K562 (cell line): ENCODE data around the gene PRKG2. TPM values are rescaled to one million over a fixed set of nuclear protein-coding genes. Genes with fewer than 3 reads are reported as not detected.

ENCODE experiments used
- EWSR1 ChIP-seq: fragments of 450-650 bp; IDR thresholded peaks from 2 replicates; pipeline ENCODE4 v1.6.1; 2018; ENCODE audit warnings: borderline replicate concordance, mild to moderate bottlenecking, low read depth, moderate library complexity; ENCODE audit not compliant: partially characterized antibody
- FOXP4 ChIP-seq: sonication (generic); formaldehyde crosslinking; IDR thresholded peaks from 2 replicates; pipeline ENCODE4 v1.8.0; 2022; ENCODE audit warnings: mild to moderate bottlenecking, missing genetic modification reagents, borderline replicate concordance
- GABPB1 ChIP-seq: sonication (generic); formaldehyde crosslinking; IDR thresholded peaks from 2 replicates; pipeline ENCODE4 v1.8.0; 2022; ENCODE audit warnings: mild to moderate bottlenecking, missing genetic modification reagents
- HDAC3 ChIP-seq: fragments of 450-650 bp; IDR thresholded peaks from 2 replicates; pipeline ENCODE4 v1.6.1; 2018; ENCODE audit warnings: borderline replicate concordance, mild to moderate bottlenecking, moderate library complexity; ENCODE audit not compliant: partially characterized antibody
- MLLT1 ChIP-seq, 2 experiments: fragments of 450-650 bp; IDR thresholded peaks; 2 replicates each; pipeline ENCODE4 v1.6.1; 2016
- POLR2AphosphoS5 ChIP-seq: IDR thresholded peaks from 2 replicates; pipeline ENCODE4 v1.6.1; 2011; ENCODE audit warnings: mild to moderate bottlenecking, low read depth, low read length, moderate library complexity; ENCODE audit not compliant: control insufficient read depth, insufficient read depth
- SLC30A9 ChIP-seq: fragments of 250-450 bp; sonication (Bioruptor Pico); IDR thresholded peaks from 2 replicates; pipeline ENCODE4 v1.8.0; 2022; ENCODE audit warnings: mild to moderate bottlenecking, moderate library complexity
- ZKSCAN3 ChIP-seq: fragments of 250-450 bp; sonication (Bioruptor Pico); IDR thresholded peaks from 2 replicates; pipeline ENCODE4 v1.4.0; 2020
- ZNF274 ChIP-seq: IDR thresholded peaks from 2 replicates; pipeline ENCODE4 v1.6.1; 2011; ENCODE audit warnings: low read depth, mild to moderate bottlenecking, low read length, moderate library complexity, borderline replicate concordance
- ZNF589 ChIP-seq: fragments of 200-800 bp; sonication (Bioruptor generic); IDR thresholded peaks from 2 replicates; pipeline ENCODE4 v1.6.1; 2016; ENCODE audit warnings: low read depth, missing genetic modification characterization, missing compliant biosample characterization
- polyA plus RNA-seq, 8 experiments: library from polyadenylated mRNA; depleted of rRNA in 4 of 8; stranded (reverse) in 5 of 8; unstranded in 3 of 8; fragments of >200 nt; fragmentation: Nextera tagmentation in 2 of 8; fragmentation: Illumina TruSeq in 1 of 8; extraction: Ambion mirVana in 2 of 8; extraction: Trizol in 1 of 8; gene quantifications; 2 replicates each; pipeline versions ENCODE4 v1.2.1 to v1.2.3, GENCODE V29; 2011 to 2014; ENCODE audit warnings: inconsistent platforms in 1 of 8, missing spikeins in 1 of 8
- total RNA-seq, 7 experiments: library from RNA; depleted of rRNA in 6 of 7; stranded (reverse); fragments of >200 nt in 6 of 7; fragmentation: Illumina TruSeq in 2 of 7; extraction: Trizol in 2 of 7; gene quantifications; 2 replicates each; pipeline versions ENCODE4 v1.2.1 to v1.2.3, GENCODE V29; 2011 to 2021; ENCODE audit warnings: low replicate concordance in 1 of 7

PRKG2 gene
- total and polyA plus RNA-seq, 9 of the 15 experiments (the other 6 are each of a cell fraction or from before 2014, with no cell fraction given), result 0.01 to 0.68 (median 0.34) TPM

GRCh38 chr4:81205302-81205701, 9.7 kb downstream of the PRKG2 start (continued):
- no peak for TF ChIP-seq ZNF274
- TF ChIP-seq ZKSCAN3 (CRISPR knock-in tag), result no peak
- no peak for TF ChIP-seq MLLT1 (IDR thresholded peaks at IDR 0.05)
- no peak for TF ChIP-seq POLR2AphosphoS5
- no peak for TF ChIP-seq FOXP4
- no peak for TF ChIP-seq GABPB1 (CRISPR knock-in tag)
- no peak for TF ChIP-seq HDAC3
- no peak for TF ChIP-seq EWSR1
- TF ChIP-seq ZNF589, result no peak
- no peak for TF ChIP-seq SLC30A9 (CRISPR knock-in tag)
